ENCODE measurements around the gene ITCH.

DNA sequence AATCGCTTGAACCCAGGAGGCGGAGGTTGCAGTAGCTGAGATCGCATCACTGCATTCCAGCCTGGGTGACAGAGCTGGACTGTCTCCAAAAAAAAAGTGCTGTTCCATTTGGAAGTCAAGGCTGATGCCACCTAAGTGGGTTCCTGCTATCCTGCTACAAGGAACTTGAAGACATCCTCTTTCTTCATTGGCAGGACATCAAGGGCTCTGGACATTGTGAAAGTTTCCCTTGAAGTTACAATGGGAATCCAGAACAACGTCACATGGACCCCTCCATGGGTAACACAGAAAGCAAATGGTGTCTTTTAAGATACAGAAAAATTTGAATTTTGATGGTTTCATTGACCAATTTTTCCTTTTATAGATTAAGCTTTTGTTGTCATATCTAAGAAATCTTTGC lies 15.5 kb upstream of the ITCH start:
- TF ChIP-seq POLR2A (IDR thresholded peaks at IDR 0.05), result no peak
- TF ChIP-seq, protein P1, sequence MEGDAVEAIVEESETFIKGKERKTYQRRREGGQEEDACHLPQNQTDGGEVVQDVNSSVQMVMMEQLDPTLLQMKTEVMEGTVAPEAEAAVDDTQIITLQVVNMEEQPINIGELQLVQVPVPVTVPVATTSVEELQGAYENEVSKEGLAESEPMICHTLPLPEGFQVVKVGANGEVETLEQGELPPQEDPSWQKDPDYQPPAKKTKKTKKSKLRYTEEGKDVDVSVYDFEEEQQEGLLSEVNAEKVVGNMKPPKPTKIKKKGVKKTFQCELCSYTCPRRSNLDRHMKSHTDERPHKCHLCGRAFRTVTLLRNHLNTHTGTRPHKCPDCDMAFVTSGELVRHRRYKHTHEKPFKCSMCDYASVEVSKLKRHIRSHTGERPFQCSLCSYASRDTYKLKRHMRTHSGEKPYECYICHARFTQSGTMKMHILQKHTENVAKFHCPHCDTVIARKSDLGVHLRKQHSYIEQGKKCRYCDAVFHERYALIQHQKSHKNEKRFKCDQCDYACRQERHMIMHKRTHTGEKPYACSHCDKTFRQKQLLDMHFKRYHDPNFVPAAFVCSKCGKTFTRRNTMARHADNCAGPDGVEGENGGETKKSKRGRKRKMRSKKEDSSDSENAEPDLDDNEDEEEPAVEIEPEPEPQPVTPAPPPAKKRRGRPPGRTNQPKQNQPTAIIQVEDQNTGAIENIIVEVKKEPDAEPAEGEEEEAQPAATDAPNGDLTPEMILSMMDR (IDR thresholded peaks at IDR 0.05), result no peak
